ENCODE measurements around the gene KRTAP1-3.

DNA sequence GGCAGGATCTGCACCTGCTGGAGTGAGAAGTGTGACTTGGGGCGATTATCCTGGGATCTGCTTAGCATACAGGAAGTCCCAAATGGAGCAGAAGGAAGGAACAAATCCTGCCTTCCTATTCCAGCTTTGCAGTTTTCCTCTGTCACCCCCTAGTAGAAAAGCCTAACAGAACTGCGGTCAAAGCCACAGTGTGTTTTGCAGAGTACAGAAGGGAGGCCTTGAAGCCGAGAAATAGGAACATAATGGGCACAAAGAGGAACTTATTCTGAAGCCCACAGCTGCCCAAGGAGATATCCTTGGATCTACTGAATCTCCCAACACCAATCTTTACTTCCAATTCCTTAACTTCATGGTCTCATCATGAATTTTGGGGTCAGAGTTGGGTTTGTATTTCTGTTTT lies 16.1 kb downstream of the KRTAP1-3 start:
- TF ChIP-seq, protein P1, sequence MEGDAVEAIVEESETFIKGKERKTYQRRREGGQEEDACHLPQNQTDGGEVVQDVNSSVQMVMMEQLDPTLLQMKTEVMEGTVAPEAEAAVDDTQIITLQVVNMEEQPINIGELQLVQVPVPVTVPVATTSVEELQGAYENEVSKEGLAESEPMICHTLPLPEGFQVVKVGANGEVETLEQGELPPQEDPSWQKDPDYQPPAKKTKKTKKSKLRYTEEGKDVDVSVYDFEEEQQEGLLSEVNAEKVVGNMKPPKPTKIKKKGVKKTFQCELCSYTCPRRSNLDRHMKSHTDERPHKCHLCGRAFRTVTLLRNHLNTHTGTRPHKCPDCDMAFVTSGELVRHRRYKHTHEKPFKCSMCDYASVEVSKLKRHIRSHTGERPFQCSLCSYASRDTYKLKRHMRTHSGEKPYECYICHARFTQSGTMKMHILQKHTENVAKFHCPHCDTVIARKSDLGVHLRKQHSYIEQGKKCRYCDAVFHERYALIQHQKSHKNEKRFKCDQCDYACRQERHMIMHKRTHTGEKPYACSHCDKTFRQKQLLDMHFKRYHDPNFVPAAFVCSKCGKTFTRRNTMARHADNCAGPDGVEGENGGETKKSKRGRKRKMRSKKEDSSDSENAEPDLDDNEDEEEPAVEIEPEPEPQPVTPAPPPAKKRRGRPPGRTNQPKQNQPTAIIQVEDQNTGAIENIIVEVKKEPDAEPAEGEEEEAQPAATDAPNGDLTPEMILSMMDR (conservative IDR thresholded peaks at IDR 0.05): no peak
- no peak for TF ChIP-seq ZFX (IDR thresholded peaks at IDR 0.05)
